NT2/D1 (cell line): ENCODE results near the gene CBLIF.

Experiments
- SUZ12 ChIP-seq: IDR thresholded peaks from 2 replicates; pipeline ENCODE4 v1.6.1; 2011; ENCODE audit not compliant: insufficient read length, insufficient read depth; ENCODE audit errors: extremely low read depth
- ZNF274 ChIP-seq: IDR thresholded peaks from 2 replicates; pipeline ENCODE4 v1.6.1; 2011; ENCODE audit warnings: mild to moderate bottlenecking, low read depth, low read length

- TF ChIP-seq ZNF274 = no peak
- no peak for TF ChIP-seq SUZ12
Measured at GRCh38 chr11:59829358-59829757, 15.9 kb downstream of the CBLIF start.
